HCT116 (cell line): ENCODE data around the gene FCER1G. TPM values are rescaled to one million over a fixed set of nuclear protein-coding genes. Genes with fewer than 3 reads are reported as not detected.

Experiments used
- ATAC-seq: fragments of 200-7000 bp; cut with Tn5 transposase; 2 replicates; pipeline ENCODE4 v1.9.1; 2020; ENCODE audit warnings: mild to moderate bottlenecking, moderate library complexity
- BruUV-seq: library from RNA; stranded (reverse); fragments of 400-500 nt; replicated peaks from 2 replicates; lab custom pipeline; 2021; lab: Mats Ljungman, UMichigan
- CTCF ChIA-PET: fragments of 300-600 bp; sonication (Branson Sonifier 250); formaldehyde crosslinking; loops from one replicate; lab custom pipeline; 2021; ENCODE audit warnings: antibody characterized with exemption; lab: Charles Lee
- POLR2A ChIA-PET: fragments of 300-600, 350-600 bp; sonication (Branson Sonifier 250); formaldehyde crosslinking; loops from one replicate; lab custom pipeline; 2021; ENCODE audit warnings: antibody characterized with exemption; lab: Charles Lee
- RAD21 ChIA-PET, 2 experiments: fragments of 300-600 bp; sonication (Branson Sonifier 250); formaldehyde crosslinking; loops; one replicate each; lab custom pipeline; 2023; ENCODE audit warnings: low total read pairs in 2 of 2; ENCODE audit not compliant: uncharacterized antibody in 2 of 2, unreplicated experiment in 2 of 2, low non-redundant PET in 1 of 2; lab: Charles Lee
- DNase-seq: peaks from one replicate; pipeline ENCODE4 v3.0.0-alpha.2; 2010; ENCODE audit warnings: low read depth, low spot score
- H2AFZ ChIP-seq: fragments of 200-600 bp; shearing (Covaris generic), sonication (generic); 2 replicates; pipeline ENCODE4 v1.6.1; 2017; ENCODE audit warnings: low read depth, mixed run types, mixed read lengths, antibody characterized with exemption, low read length; ENCODE audit not compliant: poor library complexity, severe bottlenecking
- H3K27ac ChIP-seq: 2 replicates; pipeline ENCODE4 v1.5.1; 2012; ENCODE audit warnings: low read depth, low read length
- H3K27me3 ChIP-seq: fragments of 200-600 bp; sonication (generic); 2 replicates; pipeline ENCODE4 v1.6.1; 2016; ENCODE audit warnings: mixed run types, low read length, mixed read lengths; ENCODE audit not compliant: insufficient read depth
- H3K36me3 ChIP-seq, 2 experiments: fragments of 200-500 bp in 1 of 2; fragments of 200-600 bp in 1 of 2; sonication (Bioruptor generic) in 1 of 2; sonication (generic) in 1 of 2; 2 replicates each; pipeline versions ENCODE4 v1.5.1 to v1.6.1; 2014 to 2016; ENCODE audit warnings: low read length in 2 of 2, inconsistent platforms in 1 of 2, mixed read lengths in 1 of 2, mixed run types in 1 of 2; ENCODE audit not compliant: insufficient read depth in 2 of 2, control insufficient read depth in 1 of 2
- H3K4me1 ChIP-seq, 2 experiments: fragments of 200-600 bp in 1 of 2; sonication (generic) in 1 of 2; 2 replicates each; pipeline versions ENCODE4 v1.5.1 to v1.6.1; 2012 to 2017; ENCODE audit warnings: low read length in 2 of 2, inconsistent platforms in 1 of 2, mild to moderate bottlenecking in 1 of 2, mixed read lengths in 1 of 2, mixed run types in 1 of 2, moderate library complexity in 1 of 2; ENCODE audit not compliant: insufficient read depth in 2 of 2, control insufficient read depth in 1 of 2
- H3K4me2 ChIP-seq: fragments of 200-600 bp; sonication (generic); 2 replicates; pipeline ENCODE4 v1.6.1; 2017; ENCODE audit warnings: mixed run types, low read length, mixed read lengths
- H3K4me3 ChIP-seq, 2 experiments: fragments of 200-600 bp in 1 of 2; sonication (generic) in 1 of 2; replicated peaks in 1 of 2; 2 replicates each; pipeline ENCODE4 v1.5.1; 2011 to 2016; ENCODE audit warnings: low read length in 2 of 2, control low read depth in 1 of 2, low read depth in 1 of 2, mild to moderate bottlenecking in 1 of 2, mixed read lengths in 1 of 2, mixed run types in 1 of 2
- H3K79me2 ChIP-seq: fragments of 200-600 bp; sonication (generic); 2 replicates; pipeline ENCODE4 v1.6.1; 2017; ENCODE audit warnings: mild to moderate bottlenecking, mixed run types, low read length, moderate library complexity, mixed read lengths; ENCODE audit not compliant: insufficient read depth
- H3K9ac ChIP-seq: fragments of 200-600 bp; sonication (generic); 2 replicates; pipeline ENCODE4 v1.6.1; 2016; ENCODE audit warnings: low read length, mixed read lengths
- H3K9me2 ChIP-seq: fragments of 200-600 bp; sonication (generic), shearing (Covaris generic); 2 replicates; pipeline ENCODE4 v1.6.1; 2017; ENCODE audit warnings: mixed run types, mild to moderate bottlenecking, moderate library complexity; ENCODE audit not compliant: insufficient read depth
- H3K9me3 ChIP-seq, 2 experiments: fragments of 200-500 bp in 1 of 2; fragments of 200-600 bp in 1 of 2; sonication (Bioruptor generic) in 1 of 2; sonication (generic) in 1 of 2; 2 replicates each; pipeline ENCODE4 v1.6.1; 2014 to 2017; ENCODE audit warnings: low read length in 2 of 2, mixed read lengths in 2 of 2, inconsistent platforms in 1 of 2, low read depth in 1 of 2, mild to moderate bottlenecking in 1 of 2, mixed run types in 1 of 2, moderate library complexity in 1 of 2; ENCODE audit not compliant: control insufficient read depth in 1 of 2, insufficient read depth in 1 of 2
- H4K20me1 ChIP-seq: fragments of 200-600 bp; sonication (generic), shearing (Covaris generic); 2 replicates; pipeline ENCODE4 v1.6.1; 2017; ENCODE audit warnings: mixed run types, mild to moderate bottlenecking, moderate library complexity; ENCODE audit not compliant: insufficient read depth
- CTCF ChIP-seq, 3 experiments: fragments of 200-600 bp in 1 of 3; sonication (generic) in 1 of 3; IDR thresholded peaks in 2 of 3; conservative IDR thresholded peaks in 1 of 3; 2 replicates each; pipeline ENCODE4 v1.5.1; 2012 to 2017; ENCODE audit warnings: low read depth in 2 of 3, low read length in 2 of 3, antibody characterized with exemption in 1 of 3, borderline replicate concordance in 1 of 3, control low read depth in 1 of 3, mild to moderate bottlenecking in 1 of 3, mixed read lengths in 1 of 3, mixed run types in 1 of 3, moderate library complexity in 1 of 3; ENCODE audit not compliant: insufficient read depth in 1 of 3
- ELF1 ChIP-seq: IDR thresholded peaks from 2 replicates; pipeline ENCODE4 v1.6.1; 2012; ENCODE audit warnings: low read depth, borderline replicate concordance
- EZH2 ChIP-seq: fragments of 200-600 bp; sonication (generic); IDR thresholded peaks from 2 replicates; pipeline ENCODE4 v1.6.1; 2017; ENCODE audit warnings: antibody characterized with exemption, mixed run types
- JUND ChIP-seq: IDR thresholded peaks from 2 replicates; pipeline ENCODE4 v1.6.1; 2012
- MAX ChIP-seq: IDR thresholded peaks from 2 replicates; pipeline ENCODE4 v1.6.1; 2012
- POLR2A ChIP-seq: IDR thresholded peaks from 2 replicates; pipeline ENCODE4 v1.7.0; 2011; ENCODE audit warnings: borderline replicate concordance; ENCODE audit not compliant: insufficient read depth, insufficient read length; ENCODE audit errors: extremely low read depth
- RAD21 ChIP-seq: IDR thresholded peaks from 2 replicates; pipeline ENCODE4 v1.6.1; 2012; ENCODE audit warnings: low read depth, mild to moderate bottlenecking
- REST ChIP-seq: IDR thresholded peaks from 2 replicates; pipeline ENCODE4 v1.6.1; 2012; ENCODE audit warnings: low read depth
- SIN3A ChIP-seq: IDR thresholded peaks from 2 replicates; pipeline ENCODE4 v1.6.1; 2012; ENCODE audit warnings: low read depth
- SRF ChIP-seq: IDR thresholded peaks from 2 replicates; pipeline ENCODE4 v1.6.1; 2012; ENCODE audit warnings: low read depth
- ZBTB33 ChIP-seq: IDR thresholded peaks from 2 replicates; pipeline ENCODE4 v1.6.1; 2011; ENCODE audit warnings: mild to moderate bottlenecking, low read length, moderate library complexity; ENCODE audit not compliant: insufficient replicate concordance; ENCODE audit errors: extremely low read depth
- intact Hi-C: fragments of 100-400 bp; cut with micrococcal nuclease; formaldehyde crosslinking; loops from 2 replicates; pipeline ENCODE4 v1.10.0; 2022
- total RNA-seq: library from RNA; stranded (reverse); gene quantifications from one replicate; pipeline ENCODE4 v1.2.1, GENCODE V29; 2021; ENCODE audit not compliant: unreplicated experiment

Gene FCER1G
- total RNA-seq, 1 experiment from 2014 or later = 0.86 TPM

- ATAC-seq = no peak
- H3K27me3 ChIP-seq = peaks cover 14% of the 10 kb centered on the region
Observed at GRCh38 chr1:161259765-161260164, 44.7 kb downstream of the FCER1G start.

More at GRCh38 chr1:161259765-161260164, 44.7 kb downstream of the FCER1G start:
- TF ChIP-seq SIN3A (no peak), MAX (no peak), EZH2 (no peak), REST (no peak), POLR2A (no peak), ELF1 (no peak), SRF (no peak), ZBTB33 (no peak), CTCF (IDR thresholded peaks at IDR 0.05 in 2 of 3, conservative IDR thresholded peaks at IDR 0.05 in 1 of 3; ENCODE audit: borderline replicate concordance in 1 of 3, insufficient read depth in 1 of 3, low read depth in 2 of 3, low read length in 2 of 3) (no peak), JUND (no peak), RAD21 (no peak)
- Histone ChIP-seq H3K9me3 (peaks cover 0 to 10% of the 10 kb centered on the region in 2 experiments; a peak in 1 of 4 replicates), H3K27ac (no peak overlapping the region), H3K4me2 (no peak overlapping the region), H3K9me2 (no peaks in the 10 kb centered on the region), H3K4me1 (no peaks in the 10 kb centered on the region), H3K36me3 (no peaks in the 10 kb centered on the region), H3K79me2 (no peaks in the 10 kb centered on the region), H4K20me1 (no peaks in the 10 kb centered on the region), H2AFZ (no peak overlapping the region), H3K4me3 (no peak overlapping the region), H3K9ac (no peak overlapping the region)
- ChIA-PET POLR2A (no interaction called here), CTCF (interaction anchor here (1.5 kb wide), 1 partner anchor 34 kb away, joined by 3 read pairs; no protein-coding TSS in a partner anchor), RAD21 (no interaction called here)
- intact Hi-C loops = no loop called here
- no TSS peak for BruUV-seq
- no peak for DNase-seq
